Astrocyte (in vitro differentiated cells and primary cell): ENCODE data around the gene SH2B2. TPM values are rescaled to one million over a fixed set of nuclear protein-coding genes. Genes with fewer than 3 reads are reported as not detected.

ENCODE experiments used
- DNase-seq: peaks from one replicate; pipeline ENCODE4 v3.0.0-alpha.2; 2010; ENCODE audit warnings: low read depth
- FAIRE-seq: peaks from 2 replicates; lab custom pipeline; 2011; peaks lifted over from hg19 to GRCh38; lab: Jason Lieb, UNC
- H2AFZ ChIP-seq: 2 replicates; pipeline ENCODE4 v1.6.0; 2012; ENCODE audit warnings: low read depth, low read length, inconsistent platforms
- H3K27ac ChIP-seq: 2 replicates; pipeline ENCODE4 v1.5.1; 2011; ENCODE audit warnings: low read depth, low read length, inconsistent platforms
- H3K27me3 ChIP-seq: 2 replicates; pipeline ENCODE4 v1.6.0; 2011; ENCODE audit warnings: low read length, inconsistent platforms; ENCODE audit not compliant: insufficient read depth
- H3K36me3 ChIP-seq: 2 replicates; pipeline ENCODE4 v1.5.1; 2011; ENCODE audit warnings: low read length, inconsistent platforms; ENCODE audit not compliant: insufficient read depth
- H3K4me1 ChIP-seq: 2 replicates; pipeline ENCODE4 v1.5.1; 2011; ENCODE audit warnings: low read length, inconsistent platforms; ENCODE audit not compliant: insufficient read depth
- H3K4me2 ChIP-seq: 2 replicates; pipeline ENCODE4 v1.6.0; 2012; ENCODE audit warnings: low read length, inconsistent platforms
- H3K4me3 ChIP-seq: 2 replicates; pipeline ENCODE4 v1.5.1; 2011; ENCODE audit warnings: low read depth, mild to moderate bottlenecking, low read length, inconsistent platforms; ENCODE audit not compliant: insufficient read depth
- H3K79me2 ChIP-seq: 2 replicates; pipeline ENCODE4 v1.6.0; 2012; ENCODE audit warnings: mild to moderate bottlenecking, low read length, inconsistent platforms; ENCODE audit not compliant: insufficient read depth
- H3K9ac ChIP-seq: 2 replicates; pipeline ENCODE4 v1.6.0; 2012; ENCODE audit warnings: mild to moderate bottlenecking, low read length, inconsistent platforms
- H3K9me3 ChIP-seq: 2 replicates; pipeline ENCODE4 v1.5.1; 2012; ENCODE audit warnings: low read depth, mild to moderate bottlenecking, low read length, inconsistent platforms; ENCODE audit not compliant: insufficient read depth
- H4K20me1 ChIP-seq: 2 replicates; pipeline ENCODE4 v1.6.0; 2012; ENCODE audit warnings: low read length, inconsistent platforms; ENCODE audit not compliant: insufficient read depth
- H3K27ac Mint-ChIP-seq: one replicate; pipeline ENCODE4 v1.8.0; 2021; ENCODE audit warnings: mild to moderate bottlenecking, mixed read lengths; ENCODE audit not compliant: unreplicated experiment
- H3K27me3 Mint-ChIP-seq: one replicate; pipeline ENCODE4 v1.8.0; 2021; ENCODE audit warnings: low read depth, mixed read lengths; ENCODE audit not compliant: unreplicated experiment
- H3K36me3 Mint-ChIP-seq: one replicate; pipeline ENCODE4 v1.8.0; 2021; ENCODE audit warnings: low read depth, mixed read lengths; ENCODE audit not compliant: unreplicated experiment
- H3K4me1 Mint-ChIP-seq: one replicate; pipeline ENCODE4 v1.8.0; 2021; ENCODE audit warnings: low read depth, mixed read lengths; ENCODE audit not compliant: unreplicated experiment
- H3K4me3 Mint-ChIP-seq: one replicate; pipeline ENCODE4 v1.8.0; 2021; ENCODE audit warnings: mild to moderate bottlenecking, moderate library complexity, mixed read lengths; ENCODE audit not compliant: unreplicated experiment
- H3K9me3 Mint-ChIP-seq: one replicate; pipeline ENCODE4 v1.8.0; 2021; ENCODE audit warnings: mild to moderate bottlenecking, mixed read lengths; ENCODE audit not compliant: unreplicated experiment
- CTCF ChIP-seq: IDR thresholded peaks from 2 replicates; pipeline ENCODE4 v1.5.1; 2011; ENCODE audit warnings: low read depth, mild to moderate bottlenecking, inconsistent platforms, low read length, moderate library complexity; ENCODE audit not compliant: insufficient read depth
- EZH2 ChIP-seq: IDR thresholded peaks from 2 replicates; pipeline ENCODE4 v1.6.1; 2012; ENCODE audit warnings: mild to moderate bottlenecking, low read length, inconsistent platforms; ENCODE audit not compliant: insufficient read depth
- total RNA-seq: library from RNA; stranded (reverse); gene quantifications from 2 replicates; pipeline ENCODE4 v1.2.1, GENCODE V29; 2021

SH2B2 gene
- total RNA-seq, 1 donor from 2014 or later = 5.6 TPM

GRCh38 chr7:102287111-102287980 lies 678 bp downstream of the SH2B2 start:
- DNase-seq (no peak), FAIRE-seq (no peak)
- Histone ChIP-seq H3K27ac (no peak overlapping the region), H3K36me3 (no peaks in the 10 kb centered on the region), H3K4me3 (peak overlapping the region; percentile 58), H3K9me3 (no peaks in the 10 kb centered on the region), H3K9ac (peak overlapping the region; percentile 59), H2AFZ (peak overlapping the region; percentile 86), H3K27me3 (peaks cover 6% of the 10 kb centered on the region), H3K79me2 (no peaks in the 10 kb centered on the region), H4K20me1 (peaks cover 20% of the 10 kb centered on the region), H3K4me2 (peak overlapping the region; percentile 96), H3K4me1 (peaks cover 27% of the 10 kb centered on the region)
- Mint-ChIP-seq H3K27ac (no peak overlapping the region), H3K27me3 (peaks cover 23% of the 10 kb centered on the region), H3K9me3 (no peaks in the 10 kb centered on the region), H3K4me3 (peak overlapping the region; percentile 67), H3K36me3 (no peaks in the 10 kb centered on the region), H3K4me1 (peaks cover 4% of the 10 kb centered on the region)
- TF ChIP-seq CTCF = no peak
- TF ChIP-seq EZH2 = no peak

GRCh38 chr7:102287981-102288278 lies 1.3 kb downstream of the SH2B2 start:
- Histone ChIP-seq H3K36me3 (no peaks in the 10 kb centered on the region), H4K20me1 (peaks cover 20% of the 10 kb centered on the region), H3K4me2 (peak overlapping the region; percentile 96), H2AFZ (peak overlapping the region; percentile 86), H3K9me3 (no peaks in the 10 kb centered on the region), H3K27ac (no peak overlapping the region), H3K79me2 (no peaks in the 10 kb centered on the region), H3K4me3 (peak overlapping the region; percentile 58), H3K9ac (peak overlapping the region; percentile 59), H3K4me1 (peaks cover 27% of the 10 kb centered on the region), H3K27me3 (peaks cover 6% of the 10 kb centered on the region)
- H3K9me3 Mint-ChIP-seq = no peaks in the 10 kb centered on the region
- TF ChIP-seq EZH2 (no peak), CTCF (no peak)
- H3K4me3 Mint-ChIP-seq = peak overlapping the region; percentile 79
- DNase-seq = no peak
- H3K27ac Mint-ChIP-seq = no peak overlapping the region
- peaks cover 23% of the 10 kb centered on the region for H3K27me3 Mint-ChIP-seq
- H3K36me3 Mint-ChIP-seq = no peaks in the 10 kb centered on the region
- peaks cover 4% of the 10 kb centered on the region for H3K4me1 Mint-ChIP-seq
- no peak for FAIRE-seq
